HL-60/S4 treated with retinoic acid at 250 ng/mL for 4 days and 3 days (cell line): Measurements from ENCODE around the gene ZNF670.

Source experiments
- in situ Hi-C: fragments of 300-500 bp; cut with MboI; formaldehyde crosslinking; loops from 2 replicates; pipeline ENCODE4 v1.7.0; 2022; ENCODE audit warnings: low sequenced_read_pairs

Gene ZNF670

DNA sequence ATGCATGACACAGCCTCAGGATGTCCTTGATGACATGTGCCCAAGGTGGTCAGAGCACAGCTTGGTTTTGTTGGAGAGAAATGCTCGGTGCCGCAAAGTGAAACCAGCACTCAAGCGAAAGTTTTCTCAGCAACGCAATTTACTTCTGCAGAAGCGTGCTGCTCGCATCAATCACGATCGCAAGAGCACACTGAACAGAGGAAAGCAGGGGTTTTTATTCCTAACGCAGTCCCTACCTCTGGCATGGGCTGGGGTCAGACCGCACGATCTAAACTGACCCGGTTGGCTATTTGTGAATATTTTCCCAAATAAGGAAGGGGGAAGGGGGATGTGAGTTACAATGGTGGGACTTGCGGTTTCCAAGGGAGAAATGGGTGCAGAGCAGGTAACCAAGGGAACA lies 26.4 kb upstream of the ZNF670 start:
- in situ Hi-C loops = no loop called here

DNA sequence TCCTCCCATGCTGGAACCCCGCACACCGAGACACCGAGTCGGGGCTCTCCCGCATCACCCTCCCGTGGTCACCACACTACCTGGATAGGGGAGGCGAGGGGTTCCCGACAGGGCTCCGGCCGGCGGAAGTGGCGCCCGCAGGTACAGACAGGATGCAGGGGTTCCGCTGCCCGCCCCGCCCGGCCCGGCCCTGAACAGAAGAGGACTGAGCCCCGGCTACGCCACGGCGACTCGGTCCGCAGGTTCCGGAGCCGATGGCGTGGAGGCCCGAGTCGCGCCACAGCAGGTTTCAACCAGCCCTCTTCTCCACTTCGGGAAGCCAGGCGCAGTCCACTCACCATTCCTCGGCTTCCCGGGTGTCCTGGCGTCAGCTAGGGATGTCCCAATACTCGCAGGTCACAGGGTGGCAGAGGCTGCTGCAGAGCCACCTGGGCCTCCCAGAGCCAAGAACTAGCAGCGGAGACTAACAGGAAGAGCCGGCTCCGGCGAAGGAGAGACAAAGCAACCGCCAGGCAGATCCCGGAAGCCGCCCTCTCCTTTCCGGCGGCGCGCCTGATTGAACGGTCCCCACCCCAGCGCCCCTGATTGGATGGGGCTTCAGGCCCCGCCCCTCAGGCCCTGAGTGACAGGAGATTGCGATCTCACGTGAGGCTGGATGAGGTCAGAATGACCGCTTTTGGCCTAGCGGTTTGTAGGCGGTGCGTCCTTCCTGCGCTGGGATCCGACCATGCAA lies 25.4 kb upstream of the ZNF670 start, which contains the start of gene ZNF669:
ZNF669 (minus strand) TSS at position 498 of the 733 bp plus-strand sequence; CDS start at position 341, 157 bp downstream.
- in situ Hi-C loops = no loop called here

DNA sequence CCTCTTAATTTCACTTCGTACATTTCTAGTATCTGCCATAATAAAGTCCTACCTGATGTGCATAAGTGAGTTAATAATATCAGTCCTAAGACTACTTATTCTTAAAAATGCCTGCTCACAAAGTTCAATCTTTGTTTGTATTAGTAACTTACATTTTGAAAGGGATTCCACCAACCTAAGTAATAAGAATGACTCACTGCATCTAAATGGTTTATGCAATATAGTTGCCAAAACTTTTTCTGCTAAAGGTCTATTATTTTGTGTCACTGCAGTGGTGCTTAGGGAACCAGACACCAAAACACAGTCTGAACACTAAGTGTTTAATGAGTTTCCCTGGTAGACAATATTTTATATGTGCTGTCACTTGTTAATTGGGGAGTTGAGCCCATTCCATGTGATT lies 23.8 kb upstream of the ZNF670 start:
- in situ Hi-C loops = no loop called here

DNA sequence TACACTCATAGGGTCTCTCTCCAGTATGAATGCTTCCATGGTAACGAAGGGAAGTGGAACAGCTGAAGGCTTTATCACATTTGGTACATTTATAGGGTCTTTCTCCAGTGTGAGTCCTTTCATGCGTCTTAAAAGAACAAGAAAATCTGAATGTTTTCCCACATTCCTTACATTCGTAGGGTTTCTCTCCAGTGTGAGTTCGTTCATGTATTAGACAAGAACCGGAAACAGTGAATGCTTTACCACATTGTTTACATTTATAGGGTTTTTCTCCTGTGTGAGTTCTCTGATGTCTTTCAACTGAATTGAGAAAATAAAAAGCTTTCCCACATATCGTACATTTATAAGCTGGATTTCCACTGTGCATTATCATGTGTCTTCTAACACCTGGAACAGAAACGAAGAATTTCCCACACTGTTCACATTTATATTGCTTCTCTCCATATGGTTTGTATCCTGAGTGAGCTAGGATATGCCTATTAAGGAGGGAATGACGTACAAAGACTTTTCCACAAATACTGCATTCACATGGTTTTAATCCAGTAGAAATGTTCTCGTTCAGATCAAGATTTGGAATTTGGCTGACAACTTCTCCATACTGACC lies 22.2 kb upstream of the ZNF670 start:
- in situ Hi-C loops = no loop called here

DNA sequence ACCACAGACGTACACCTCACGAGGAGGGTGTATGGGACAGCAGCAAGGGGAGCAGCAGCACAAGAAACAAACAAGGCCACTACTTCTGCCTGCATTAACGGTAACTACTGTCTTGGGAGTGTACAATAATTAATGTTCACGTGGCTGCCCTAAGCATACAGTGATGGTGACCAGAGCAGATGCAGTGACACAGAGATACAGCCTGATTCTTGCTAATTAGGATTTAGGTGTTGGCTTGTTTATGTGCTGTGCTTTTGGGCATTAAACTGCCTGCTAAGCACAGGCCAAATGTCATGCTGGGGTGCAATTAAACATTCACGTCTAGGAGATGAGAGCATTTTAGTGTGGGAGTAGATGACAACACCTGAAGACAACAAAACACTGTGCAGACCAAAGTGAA lies 18.3 kb upstream of the ZNF670 start:
- in situ Hi-C loops = no loop called here

DNA sequence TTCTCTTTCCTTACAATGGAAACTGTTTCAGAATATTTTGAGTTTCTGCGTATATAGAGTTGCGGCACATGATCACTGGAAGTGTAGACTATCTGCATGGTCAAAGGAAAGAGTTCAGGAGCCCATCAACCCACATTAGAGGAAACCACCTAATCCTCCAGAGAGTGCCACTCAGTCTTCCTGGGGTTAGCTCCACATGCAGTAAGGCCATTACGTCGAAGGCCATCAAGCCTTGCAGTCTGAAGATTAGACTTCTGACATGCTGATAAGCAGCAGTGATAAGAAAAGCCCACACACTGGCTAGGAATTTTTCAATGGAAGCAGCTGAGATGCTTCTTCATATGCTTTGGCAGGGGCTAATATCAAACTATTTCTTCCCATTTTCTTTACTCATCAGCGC lies 17.9 kb upstream of the ZNF670 start:
- in situ Hi-C loops = no loop called here

DNA sequence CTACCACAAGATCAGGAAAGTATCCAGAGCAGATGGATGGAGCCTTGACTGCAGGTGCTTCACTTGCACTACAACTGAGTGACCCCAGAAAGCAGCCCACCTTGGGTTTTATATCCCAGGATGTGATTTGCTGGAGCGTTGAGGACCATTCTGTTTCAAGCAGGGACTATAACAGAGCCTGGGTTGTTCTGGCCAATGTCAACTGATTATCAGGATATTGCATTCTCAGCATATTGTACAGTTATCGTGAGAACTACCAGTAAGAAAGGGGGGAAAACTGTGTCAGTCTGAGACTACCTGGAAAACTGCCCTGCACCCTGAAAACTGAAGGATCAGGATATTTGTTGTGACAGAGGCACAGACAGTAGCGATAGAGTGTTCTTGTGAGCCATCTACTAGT lies 17.5 kb upstream of the ZNF670 start:
- in situ Hi-C loops = no loop called here

DNA sequence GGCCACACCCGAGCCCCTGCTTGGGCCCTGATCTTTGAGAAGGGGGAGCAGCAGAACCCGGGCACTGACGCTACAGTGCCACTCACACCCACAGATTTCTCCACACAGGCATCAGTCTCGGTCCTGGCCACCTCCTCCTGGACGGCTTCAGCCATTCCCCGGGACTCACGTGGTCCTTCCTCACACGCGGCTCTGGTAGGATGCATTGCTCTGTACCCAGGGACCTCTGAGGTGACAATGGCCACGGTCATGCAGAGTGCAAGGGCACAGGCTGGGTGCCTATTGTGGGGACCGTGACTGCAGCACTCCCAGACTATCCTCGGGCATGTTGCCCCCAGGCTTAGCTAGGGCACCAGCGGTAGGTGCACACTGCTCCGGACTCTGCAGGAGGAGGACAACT lies 11.8 kb upstream of the ZNF670 start:
- in situ Hi-C loops = no loop called here

DNA sequence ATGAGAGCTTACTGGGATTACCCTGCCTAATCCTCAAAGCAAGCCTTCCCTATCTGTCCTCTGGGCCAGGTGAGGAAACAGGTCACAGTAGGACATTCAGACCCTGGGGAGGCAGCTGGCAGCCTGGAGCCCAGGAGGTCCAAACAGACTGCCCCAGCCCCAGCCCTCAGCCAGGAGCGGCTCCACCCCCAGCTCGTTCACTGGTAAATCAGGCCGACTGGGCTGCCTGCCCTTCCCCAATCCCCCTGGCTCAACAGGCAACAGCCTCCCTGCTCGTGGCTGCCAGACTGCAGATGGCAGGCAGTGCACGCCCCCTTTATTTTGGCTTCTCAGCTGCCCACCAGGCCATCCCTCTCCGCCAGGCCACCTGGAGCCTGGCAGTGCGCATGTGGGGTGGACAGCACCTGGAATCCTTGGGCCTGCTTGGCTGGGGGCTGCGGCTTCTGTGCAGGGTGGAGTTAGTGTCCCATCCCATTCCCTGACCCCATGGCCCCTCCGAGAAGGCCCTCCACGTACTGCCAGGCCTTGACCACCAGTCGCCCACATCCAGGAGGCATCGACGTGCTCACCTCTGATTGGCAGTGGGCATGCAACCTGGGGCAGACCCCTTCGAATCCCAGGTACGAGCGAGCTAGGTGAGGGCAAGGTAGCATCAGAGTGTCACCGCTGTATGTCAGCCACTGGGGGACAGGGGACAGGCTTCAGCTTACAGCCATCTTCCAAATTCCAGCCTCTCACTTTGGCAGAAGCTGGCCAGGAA lies 11.2 kb upstream of the ZNF670 start:
- in situ Hi-C loops = no loop called here

DNA sequence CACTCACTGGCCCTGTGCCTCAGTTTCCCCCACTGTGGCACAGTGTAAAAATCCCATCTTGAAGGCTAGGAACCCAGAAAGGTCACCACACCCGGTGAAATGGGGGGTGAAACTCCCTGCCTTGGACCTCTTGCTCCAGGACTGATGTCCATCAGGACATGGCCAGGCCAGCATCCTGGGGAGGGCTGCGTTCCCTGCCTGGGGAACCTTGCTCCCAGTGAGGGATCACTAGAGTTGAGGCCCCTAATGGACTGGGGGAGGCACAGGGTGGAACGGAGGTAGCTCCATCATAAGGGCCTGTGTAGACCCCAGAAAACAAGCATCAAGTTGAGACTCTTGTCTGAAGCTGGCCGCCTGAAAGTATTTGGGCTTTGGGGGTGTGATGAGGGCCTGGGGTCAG lies 10.4 kb upstream of the ZNF670 start:
- in situ Hi-C loops = no loop called here

DNA sequence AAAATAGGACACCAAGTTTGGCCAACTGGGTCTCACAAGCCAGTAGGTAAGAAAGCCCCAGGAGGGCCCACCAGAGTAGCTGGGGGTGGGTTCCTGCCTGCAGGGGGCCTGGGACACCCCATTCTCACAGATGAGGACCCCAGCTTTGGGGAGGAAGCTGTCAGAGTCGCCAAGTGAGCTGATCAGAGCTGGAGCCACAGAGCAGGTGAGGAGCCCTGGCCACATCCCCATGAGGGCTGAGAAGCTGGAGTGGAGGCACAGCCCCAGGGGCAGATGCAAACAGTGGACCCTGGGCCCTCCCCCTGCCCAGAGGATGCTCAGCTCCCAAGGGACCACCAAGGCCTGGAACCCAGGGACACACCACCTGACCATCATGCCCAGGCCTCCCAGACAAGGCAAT lies 8.6 kb upstream of the ZNF670 start:
- in situ Hi-C loops = no loop called here

DNA sequence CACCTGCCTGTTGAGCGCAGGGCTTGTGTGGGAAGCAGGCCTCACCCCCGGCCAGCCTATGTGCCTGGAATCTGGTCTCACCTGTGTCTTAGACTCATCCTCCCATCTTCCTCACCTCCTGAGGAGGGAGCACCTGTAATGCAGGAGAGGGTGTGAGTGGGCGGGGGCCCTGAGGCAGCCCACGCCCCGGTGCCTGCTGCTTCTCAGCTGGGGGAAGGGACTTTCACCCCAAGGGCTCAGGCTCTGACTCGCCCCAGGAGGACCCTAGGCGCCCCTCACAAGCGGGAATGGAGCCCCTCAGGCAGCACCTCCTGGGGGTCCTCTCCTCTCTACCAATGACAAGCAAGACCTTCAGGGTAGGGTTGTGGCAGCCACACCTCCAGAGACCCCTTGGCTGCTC lies 6.7 kb upstream of the ZNF670 start:
- in situ Hi-C loops = no loop called here

DNA sequence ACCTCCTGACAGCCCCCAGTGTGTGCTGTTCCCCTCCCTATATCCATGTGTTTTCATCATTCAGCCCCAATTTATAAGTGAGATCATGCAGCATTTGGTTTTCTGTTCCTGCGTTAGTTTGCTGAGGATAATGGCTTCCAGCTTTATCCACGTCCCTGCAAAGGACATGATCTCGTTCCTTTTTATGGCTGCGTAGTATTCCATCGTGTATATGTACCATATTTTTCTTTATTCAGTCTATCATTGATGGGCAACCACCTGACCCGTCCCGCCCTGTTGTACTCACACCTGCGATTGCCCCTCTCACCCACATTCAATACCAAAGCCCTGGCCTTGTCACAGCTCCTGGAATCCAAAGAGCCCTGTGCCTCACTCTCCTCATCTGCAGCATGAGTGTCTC lies 6.2 kb upstream of the ZNF670 start:
- in situ Hi-C loops = no loop called here

DNA sequence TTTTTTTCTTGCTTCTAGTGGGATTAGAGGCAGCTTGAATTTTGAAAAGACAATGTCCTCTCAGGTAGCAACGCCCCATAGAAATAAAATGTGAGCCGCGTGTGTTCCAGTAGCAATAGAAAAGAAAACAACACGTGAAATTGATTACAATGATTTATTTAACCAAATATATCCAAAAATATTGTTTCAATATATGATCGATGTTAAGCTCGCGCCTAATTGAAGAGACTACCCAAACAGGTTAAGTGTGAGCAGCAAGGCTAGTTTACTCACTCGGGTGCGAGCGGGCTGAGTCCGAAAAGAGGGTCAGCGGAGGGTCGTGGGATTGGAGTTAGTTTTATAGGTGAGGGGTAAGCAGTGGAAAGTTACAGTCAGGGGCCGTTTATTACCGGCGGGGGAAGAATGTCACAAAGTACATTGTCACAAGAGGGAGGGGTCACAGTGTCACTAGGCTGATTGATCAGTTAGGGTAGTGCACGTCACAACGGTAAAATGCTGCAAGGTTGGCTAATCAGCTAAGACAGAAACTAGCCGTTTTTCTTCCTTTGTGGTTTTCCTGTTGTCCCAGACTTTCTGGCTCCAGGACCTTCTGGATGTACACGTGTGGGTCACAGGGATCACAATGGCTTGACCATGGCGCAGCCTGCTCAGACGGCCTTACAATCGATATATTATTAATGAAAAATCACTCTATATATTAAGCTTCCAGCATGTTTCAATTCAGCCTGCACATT lies 697 bp upstream of the ZNF670 start:
- in situ Hi-C loops = no loop called here

DNA sequence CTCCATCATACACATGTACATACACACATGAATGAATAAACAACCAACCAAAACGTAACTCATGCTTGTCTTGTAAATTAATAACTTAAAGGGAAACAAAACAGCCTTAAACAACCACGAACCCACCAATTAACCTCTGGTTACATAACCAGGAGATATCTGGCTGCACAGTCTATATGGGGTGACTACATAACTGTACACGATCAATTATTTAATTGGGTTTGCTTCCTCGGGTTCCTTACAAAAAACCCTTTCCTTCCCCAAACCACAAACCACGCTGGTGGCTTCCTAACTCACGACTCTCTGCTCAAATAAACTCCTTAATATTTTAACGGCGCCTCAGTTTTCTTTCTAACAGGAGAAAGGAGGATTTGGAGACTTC lies 744 bp downstream of the ZNF670 start:
- in situ Hi-C loops = no loop called here

DNA sequence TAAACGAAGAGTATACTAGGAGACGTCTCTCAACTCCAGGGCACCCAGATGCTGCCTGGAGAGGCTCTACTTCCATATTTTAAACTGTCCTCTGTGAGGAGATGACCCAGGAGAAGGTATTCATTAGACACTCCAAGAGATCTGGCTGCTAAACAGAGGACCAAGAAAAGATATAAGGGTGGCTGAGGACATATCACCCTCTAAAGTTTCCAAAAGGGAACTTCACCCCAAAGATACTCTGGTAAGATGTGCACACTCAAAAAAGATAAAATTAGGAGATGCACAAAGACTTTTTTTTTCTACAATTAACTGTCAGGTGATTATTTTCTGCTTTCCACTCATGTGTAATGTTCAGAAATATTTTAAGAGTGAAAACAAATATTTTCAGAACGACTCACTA lies 1.4 kb downstream of the ZNF670 start:
- in situ Hi-C loops = no loop called here

DNA sequence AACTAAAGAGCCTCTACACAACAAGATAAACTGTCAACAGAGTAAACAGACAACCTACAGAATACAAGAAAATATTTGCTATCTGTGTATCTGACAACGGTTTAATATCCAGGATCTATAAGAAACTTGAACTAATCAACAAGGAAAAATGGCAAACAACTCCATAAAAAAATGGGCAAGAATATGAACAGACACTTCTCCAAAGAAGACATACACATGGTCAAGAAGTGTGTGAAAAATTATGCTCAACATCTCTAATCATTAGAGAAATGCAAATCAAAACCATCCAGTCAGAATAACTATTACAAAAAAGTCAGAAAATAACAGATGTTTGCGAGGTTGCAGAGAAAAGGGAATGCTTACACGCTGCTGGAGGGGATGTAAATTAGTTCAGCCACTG lies 8.0 kb downstream of the ZNF670 start:
- in situ Hi-C loops = no loop called here

DNA sequence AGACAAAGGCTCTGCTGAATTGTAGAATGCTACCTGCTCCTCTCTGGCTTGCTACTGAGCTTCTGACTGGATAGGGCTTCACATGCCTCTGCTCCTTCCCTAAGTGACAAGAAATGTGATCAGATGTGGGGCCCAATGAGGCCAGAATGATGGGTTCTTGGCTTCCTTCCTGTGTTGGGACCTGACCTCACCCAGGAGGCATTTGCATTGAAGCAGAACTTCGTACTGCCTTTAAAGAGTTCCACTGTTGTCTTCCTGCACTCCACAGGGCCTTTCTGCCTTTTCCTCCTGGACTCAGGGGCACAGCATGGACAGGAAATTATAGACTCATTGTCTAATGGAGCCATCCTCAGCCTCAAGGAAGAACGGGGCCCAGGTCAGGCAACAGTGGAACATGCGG lies 14.3 kb downstream of the ZNF670 start:
- in situ Hi-C loops = no loop called here

DNA sequence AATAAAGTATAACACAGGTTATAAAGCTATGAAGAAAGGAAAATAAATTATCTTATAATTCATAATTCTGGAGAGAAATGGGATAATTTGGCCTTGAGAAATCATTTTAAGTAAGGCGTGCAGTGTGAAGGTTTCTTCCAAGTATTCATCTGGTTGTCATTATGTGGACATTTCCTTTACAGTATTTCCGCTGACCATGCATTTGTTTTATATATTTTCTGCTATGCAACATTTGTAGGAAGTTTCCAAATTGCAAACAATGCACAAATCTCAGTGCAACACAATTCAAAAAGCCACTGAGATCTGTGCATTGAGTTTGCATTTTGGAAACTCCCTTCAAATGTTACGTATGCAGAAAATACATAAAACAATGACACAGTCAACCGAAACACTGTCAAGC lies 17.8 kb downstream of the ZNF670 start:
- in situ Hi-C loops = no loop called here

DNA sequence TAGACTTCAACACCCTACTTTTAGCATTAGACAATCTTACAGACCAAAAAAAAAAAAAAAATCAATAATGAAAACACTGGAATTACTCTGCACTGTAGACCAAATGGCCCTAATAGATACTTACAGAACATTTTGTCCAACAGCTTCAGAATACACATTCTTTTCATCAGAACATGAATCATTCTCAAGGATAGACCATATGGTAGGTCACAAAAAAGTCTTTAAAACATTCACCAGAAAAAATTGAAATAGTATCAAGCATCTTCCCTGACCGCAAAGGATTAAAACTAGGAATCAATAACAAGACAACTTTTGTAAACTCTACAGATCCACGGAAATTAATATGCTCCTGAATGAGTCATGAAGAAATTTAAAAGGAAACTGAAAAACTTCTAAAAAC lies 22.5 kb downstream of the ZNF670 start:
- in situ Hi-C loops = no loop called here

DNA sequence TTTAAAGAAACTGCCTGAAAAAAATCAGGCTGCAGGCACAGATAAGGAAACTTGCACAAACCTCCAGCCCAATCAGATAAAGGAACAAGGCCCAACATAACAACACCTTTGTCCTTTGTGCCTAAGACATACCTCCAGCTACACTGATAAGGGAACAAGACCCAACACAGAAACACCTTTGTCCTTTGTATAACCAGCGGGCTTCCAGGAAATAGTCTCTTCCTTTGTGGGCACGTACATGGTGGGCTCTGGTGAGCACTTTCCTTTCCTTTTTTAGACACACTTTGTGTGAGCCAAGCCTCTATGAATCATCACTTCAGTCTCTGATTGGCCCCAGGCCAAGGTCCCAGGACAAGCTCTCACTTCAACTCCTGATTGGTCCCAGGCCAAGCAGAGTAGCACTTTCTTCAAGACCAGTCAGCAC lies 23.6 kb downstream of the ZNF670 start:
- in situ Hi-C loops = no loop called here
